Measurements from ENCODE around the gene HEBP2.

Gene HEBP2

GRCh38 chr6:138397128-138398122 is 6.6 kb upstream of the HEBP2 start:
- no peak for DNase-seq

- no peak for DNase-seq
Measured at GRCh38 chr6:138400326-138400725, 3.7 kb upstream of the HEBP2 start.

- no peak for DNase-seq
Measured at GRCh38 chr6:138401960-138402837, 1.8 kb upstream of the HEBP2 start.

GRCh38 chr6:138402838-138403187 is 1.2 kb upstream of the HEBP2 start:
- no peak for DNase-seq

GRCh38 chr6:138403324-138403800 is 661 bp upstream of the HEBP2 start:
- peak; percentile 15 for DNase-seq

GRCh38 chr6:138404666-138405337 is 779 bp downstream of the HEBP2 start:
- DNase-seq: peak; percentile 15

GRCh38 chr6:138405816-138406413 is 1.9 kb downstream of the HEBP2 start:
- DNase-seq: no peak

- peak; percentile 12 for DNase-seq
Measured at GRCh38 chr6:138406443-138406842, 2.4 kb downstream of the HEBP2 start.

GRCh38 chr6:138410048-138410735 is 6.2 kb downstream of the HEBP2 start:
- no peak for DNase-seq

GRCh38 chr6:138410972-138411880 is 7.2 kb downstream of the HEBP2 start:
- DNase-seq: no peak

- DNase-seq: no peak
Measured at GRCh38 chr6:138415125-138415524, 11.1 kb downstream of the HEBP2 start.

- DNase-seq: no peak
Measured at GRCh38 chr6:138416206-138416605, 12.2 kb downstream of the HEBP2 start.

GRCh38 chr6:138417493-138418117 is 13.6 kb downstream of the HEBP2 start:
- no peak for DNase-seq

GRCh38 chr6:138418118-138418742 is 14.2 kb downstream of the HEBP2 start:
- no peak for DNase-seq

- no peak for DNase-seq
Measured at GRCh38 chr6:138419766-138420165, 15.7 kb downstream of the HEBP2 start.

GRCh38 chr6:138420356-138420755 is 16.3 kb downstream of the HEBP2 start:
- no peak for DNase-seq

- DNase-seq: no peak
Measured at GRCh38 chr6:138421089-138421488, 17.1 kb downstream of the HEBP2 start.

- no peak for DNase-seq
Measured at GRCh38 chr6:138421608-138422007, 17.6 kb downstream of the HEBP2 start.

- no peak for DNase-seq
Measured at GRCh38 chr6:138422861-138423260, 18.8 kb downstream of the HEBP2 start.

All from CD4-positive, alpha-beta T cell treated with Interferon gamma for 1 hour (primary cell).